ENCODE results near the gene SHANK2.

SHANK2 gene

DNA sequence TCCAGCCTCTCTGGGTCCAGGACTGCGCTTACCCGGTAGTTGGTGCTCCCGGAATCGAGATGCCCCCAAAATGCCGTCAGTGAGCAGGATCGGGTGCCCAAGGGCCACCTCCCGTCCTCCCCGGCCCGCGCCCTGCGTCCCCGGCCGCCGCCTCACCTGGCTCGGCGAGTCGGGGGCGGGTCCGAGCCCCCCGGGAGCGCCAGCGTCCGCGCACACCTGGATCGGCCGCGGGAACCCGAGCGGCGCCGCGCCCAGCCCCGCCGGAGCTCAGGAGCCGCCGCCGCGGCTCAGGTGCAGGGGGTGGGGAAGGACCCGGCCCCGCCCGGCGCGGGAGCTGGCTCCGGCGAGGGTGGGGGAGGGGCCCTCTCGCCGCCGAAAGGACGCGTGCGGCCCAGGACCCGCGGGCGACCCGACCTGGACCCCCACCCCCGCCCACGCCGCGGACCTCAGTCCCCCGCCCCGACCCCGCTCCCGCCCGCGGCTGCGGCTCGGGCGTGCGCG, at the start of gene SHANK2:
SHANK2 (minus strand) TSS at position 309 of the 501 bp plus-strand sequence. CDS start 105,251 bp downstream, outside the sequence.
- DNase-seq (ENCODE audit: low spot score) = peak; percentile 34

DNA sequence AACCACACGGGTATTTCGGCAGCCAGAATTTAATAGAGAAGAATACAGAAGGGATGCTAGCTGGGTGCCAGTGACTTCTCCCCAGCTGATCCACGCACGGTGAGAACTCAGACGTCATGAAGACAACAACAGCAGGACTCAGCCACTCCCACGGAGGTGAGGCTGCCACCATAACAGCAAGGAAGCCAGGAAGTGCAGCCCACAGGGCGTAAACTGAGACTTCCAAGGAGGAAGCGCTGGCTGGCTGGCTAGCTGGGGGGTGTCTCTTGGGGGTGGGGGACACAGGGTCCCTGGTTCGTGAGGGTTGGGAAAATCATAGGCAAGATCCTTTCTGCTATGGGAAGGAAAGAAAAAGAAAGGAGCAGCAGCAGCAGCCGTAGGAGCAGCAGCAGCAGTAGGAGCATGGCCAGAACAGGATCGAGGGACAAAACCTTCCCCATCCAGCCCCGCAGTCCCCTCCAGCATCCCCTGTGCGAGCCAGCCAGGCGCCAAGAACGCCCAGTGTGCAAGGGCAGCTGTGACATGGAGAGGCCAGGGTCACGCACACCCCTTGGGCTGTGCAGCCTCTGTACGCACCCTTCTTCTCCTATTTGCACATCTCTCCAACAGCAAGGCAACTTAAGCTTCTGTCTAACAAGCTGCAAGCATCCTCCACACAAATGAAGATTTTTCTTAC, 49.6 kb upstream of the SHANK2 start:
- DNase-seq (ENCODE audit: low spot score) = peak; percentile 6

DNA sequence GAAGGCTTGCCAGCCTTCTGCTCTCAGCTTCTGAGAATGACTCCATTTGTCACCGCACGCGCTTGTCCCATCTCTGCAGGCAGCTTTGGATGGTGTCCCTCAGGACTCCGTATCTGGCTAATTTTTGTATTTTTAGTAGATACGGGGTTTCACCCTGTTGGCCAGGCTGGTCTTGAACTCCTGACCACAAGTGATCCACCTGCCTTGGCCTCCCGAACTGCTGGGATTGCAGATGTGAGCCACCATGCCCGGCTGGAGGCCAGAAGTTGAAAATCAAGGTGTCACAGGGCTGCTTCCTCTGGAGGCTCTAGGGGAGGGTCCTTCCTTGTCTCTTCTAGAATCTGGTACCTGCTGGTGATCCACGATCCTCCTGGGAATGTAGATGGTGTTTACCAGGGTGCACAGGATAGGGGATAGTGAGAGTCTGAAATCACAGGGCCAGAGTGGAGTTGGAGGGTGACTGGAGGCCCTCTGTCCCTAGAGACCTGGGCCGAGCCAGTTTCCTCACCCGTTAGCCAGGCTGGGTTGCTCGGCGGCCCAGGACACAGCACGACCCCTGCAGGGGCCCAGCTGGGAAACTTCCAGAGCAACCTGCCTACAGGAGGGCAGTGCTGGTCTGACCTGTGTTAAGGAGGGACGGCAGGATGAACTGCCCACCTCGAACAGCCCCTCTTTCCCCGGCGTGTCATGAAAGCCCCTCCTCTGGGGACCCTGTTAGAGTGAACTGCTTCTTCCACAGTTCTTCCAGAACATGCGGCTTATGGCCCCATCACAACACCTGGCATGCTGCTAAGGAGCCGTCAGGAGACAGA, 48.9 kb upstream of the SHANK2 start:
- DNase-seq (ENCODE audit: low spot score) = peak; percentile 2

DNA sequence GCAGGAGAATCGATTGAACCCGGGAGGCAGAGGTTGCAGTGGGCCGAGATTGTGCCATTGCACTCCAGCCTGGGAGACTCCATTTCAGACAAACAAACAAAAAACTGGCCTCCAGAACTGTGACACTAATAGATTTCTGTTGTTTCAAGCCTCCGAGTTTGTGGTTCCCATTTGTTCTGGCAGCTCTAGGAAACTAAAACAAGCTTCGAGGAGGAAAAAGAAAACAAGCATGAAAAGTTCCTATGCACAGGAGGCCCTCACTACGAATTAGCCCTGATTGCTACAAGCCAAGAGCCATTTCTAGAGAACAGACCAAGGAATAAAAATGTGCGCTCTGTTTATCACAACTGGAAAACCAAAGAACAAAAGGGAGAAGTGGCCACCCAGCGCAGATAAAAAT, 47.8 kb upstream of the SHANK2 start:
- DNase-seq (ENCODE audit: low spot score) = peak; percentile 51

DNA sequence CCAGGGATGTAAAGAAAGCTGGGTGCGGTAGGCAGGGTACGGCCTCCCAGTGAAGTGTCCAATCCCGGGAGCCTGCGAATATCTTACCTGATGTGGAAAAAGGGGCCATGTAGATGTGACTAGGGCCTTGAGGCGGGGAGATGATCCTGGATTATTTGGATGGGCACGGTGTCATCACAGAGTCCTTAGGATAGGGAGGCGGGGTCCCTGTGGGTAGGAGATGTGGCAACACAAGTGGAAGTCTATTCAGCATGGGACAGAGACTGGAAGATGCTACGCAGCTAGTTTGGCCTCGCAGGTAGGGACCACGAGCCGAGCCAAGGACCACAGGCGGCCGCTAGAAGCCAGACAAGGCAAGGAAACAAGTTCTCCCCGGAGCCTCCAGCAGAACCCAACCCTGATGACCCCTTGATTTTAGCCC, 46.4 kb upstream of the SHANK2 start:
- no peak for DNase-seq (ENCODE audit: low spot score)

DNA sequence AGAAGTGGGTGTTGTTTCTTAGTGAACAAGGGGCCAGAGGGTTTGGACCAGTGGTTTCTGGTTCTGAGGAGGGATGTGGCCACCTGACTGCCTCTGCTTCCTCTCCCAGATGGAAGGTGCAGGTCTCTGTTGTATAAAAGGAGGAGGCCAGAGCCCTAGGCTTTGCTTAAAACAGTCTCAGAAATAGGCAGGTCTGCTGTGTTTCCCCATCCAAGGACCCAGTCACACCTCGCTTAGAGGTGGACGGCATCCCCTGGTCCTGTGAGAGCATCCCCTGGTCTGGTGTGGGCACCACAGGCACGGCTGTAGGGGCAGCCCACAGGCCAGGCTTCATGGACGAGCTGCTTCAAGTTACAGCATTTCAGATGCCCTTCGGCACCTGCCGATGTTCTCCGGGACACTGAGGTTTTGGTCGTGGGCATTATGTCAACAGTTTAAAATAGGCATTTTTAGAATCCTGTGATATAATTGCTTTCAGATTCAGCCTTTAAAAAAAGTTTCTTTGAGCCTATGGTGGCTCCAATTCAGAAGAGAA, 45.7 kb upstream of the SHANK2 start:
- DNase-seq (ENCODE audit: low spot score) = no peak

DNA sequence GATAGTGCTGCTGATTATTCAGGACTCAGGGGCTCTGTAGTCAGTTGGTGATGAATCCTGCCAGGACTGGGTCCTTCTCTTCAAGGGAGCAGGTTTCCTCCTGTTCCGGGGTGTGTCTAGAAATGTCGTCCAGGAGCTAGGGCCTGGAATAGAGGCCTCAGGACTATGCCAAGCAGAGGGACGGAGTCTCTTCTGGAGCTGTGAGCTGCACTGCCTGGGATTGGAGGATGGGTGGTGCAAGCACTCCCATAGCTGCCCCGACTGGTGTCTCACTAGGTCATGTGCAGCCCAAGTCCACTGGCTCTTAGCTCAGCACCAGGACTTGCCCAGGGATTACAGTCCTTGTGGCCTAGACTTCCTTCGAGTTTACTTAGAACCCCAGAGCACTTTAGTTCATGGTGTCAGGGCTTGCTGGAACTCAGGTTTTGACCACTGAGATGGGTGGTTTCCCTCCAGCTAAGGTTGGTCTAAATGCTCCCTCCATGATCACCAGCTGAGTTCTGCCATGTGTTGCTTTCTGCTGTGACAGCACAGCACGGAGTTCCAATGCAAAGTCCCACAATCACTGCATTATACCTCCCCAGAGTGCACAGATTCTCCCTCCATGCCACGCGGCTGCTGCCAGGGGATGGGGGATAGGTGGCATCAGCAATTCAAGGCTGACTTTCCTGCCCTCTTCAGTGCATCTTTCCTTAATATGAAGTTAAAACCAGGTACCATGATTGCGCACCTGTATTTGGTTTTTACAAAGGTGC, 42.6 kb upstream of the SHANK2 start:
- no peak for DNase-seq (ENCODE audit: low spot score)

DNA sequence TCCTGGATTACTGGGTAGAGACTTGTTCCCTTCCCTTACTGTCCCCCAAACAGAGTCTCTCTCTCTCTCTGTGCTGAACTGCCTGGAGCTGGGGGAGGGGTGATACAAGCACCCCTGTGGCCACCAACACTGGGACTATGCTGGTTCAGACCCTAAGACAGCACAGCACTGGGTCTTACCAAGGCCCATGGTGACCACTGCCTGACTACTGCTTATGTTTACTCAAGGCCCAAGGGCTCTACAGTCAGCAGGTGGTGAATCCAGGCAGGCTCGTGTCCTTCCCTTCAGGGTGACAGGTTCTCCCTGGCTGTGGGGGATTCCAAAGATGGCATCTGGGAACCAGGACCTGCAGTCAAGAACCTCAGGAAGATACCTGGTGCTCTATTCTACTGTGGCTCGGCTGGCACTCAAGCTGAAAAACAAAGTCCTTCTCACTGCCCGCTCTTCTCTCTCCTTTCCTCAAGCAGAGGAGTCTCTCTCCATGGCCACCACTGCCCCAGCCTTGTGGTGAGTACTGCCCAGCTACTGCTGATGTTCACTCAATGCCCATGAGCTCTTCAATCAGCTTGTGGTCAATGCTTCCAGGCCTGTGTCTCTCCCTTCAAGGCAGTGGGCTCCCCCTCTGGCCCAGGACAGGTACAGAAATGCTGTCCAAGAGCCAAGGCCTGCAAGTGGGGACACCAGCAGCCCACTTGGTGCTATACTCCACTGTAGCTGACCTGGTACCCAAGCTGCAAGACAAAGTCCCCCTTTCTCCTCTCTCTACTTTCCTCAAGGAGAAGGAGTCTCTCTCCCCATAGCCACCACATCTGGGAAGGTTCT, 41.8 kb upstream of the SHANK2 start:
- no peak for DNase-seq (ENCODE audit: low spot score)

DNA sequence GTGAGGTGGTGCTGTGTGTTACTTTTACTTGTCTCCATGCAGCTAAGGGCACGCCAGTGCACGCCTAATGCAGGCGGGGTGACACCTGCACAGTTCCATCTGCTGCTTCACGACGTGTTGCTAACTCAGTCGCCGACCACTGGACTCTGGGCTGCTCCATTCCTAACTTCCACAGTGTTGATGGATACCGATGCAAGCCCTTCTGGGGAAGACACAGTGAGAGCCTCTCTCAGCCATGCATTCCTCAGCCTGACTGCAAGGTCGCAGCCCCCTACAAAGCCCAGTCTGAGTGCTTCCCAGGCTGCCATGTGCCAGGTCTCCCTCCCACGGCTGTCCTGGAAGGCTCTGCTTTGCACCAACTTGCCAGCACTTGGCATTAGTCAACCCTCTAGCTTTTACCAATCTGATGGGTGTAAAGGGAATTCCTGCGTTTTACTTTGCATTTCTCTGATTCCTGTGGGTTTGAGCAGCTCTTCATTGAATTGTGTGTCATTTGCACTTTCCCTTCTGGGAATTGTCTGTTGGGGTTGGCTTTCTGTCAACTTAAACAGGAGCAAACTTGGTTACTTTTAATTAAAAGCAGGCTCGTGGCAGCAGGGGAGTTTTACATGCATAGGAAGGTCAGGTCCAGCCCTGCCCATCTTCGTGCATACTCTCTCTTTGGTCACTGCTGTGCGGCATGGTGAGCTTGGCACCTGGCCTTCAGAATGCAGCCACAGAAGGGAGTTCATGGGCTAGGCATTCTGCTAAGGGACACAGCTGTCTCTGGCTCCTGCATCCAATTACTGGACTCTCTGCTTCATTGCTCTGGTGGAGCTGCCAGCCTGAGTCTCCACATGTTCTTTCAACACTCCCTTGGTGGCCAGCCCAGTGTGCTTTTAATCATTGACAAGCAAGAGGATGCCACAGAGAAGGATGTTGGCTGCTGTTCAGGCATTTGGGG, 34.6 kb upstream of the SHANK2 start:
- peak; percentile 76 for DNase-seq (ENCODE audit: low spot score)

DNA sequence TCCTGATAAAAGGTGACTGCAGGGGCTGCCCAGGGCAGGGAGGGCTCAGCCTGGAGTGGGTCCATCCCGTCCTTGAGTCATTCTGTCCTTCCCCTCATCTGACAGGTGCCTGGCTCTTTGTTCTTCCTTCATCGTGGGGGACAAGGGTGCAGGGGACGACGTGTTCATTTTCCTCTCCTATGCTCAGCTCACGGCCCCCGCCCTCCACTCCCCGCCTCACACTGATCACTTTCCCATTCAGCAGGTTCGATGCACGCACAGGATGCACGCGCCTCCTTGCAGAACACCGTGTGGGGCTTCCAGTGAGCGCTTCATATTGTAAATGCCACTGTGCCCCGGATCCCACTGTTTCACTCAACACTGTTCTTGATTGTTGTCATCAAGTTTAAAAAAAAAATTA, 32.7 kb upstream of the SHANK2 start:
- no peak for DNase-seq (ENCODE audit: low spot score)

DNA sequence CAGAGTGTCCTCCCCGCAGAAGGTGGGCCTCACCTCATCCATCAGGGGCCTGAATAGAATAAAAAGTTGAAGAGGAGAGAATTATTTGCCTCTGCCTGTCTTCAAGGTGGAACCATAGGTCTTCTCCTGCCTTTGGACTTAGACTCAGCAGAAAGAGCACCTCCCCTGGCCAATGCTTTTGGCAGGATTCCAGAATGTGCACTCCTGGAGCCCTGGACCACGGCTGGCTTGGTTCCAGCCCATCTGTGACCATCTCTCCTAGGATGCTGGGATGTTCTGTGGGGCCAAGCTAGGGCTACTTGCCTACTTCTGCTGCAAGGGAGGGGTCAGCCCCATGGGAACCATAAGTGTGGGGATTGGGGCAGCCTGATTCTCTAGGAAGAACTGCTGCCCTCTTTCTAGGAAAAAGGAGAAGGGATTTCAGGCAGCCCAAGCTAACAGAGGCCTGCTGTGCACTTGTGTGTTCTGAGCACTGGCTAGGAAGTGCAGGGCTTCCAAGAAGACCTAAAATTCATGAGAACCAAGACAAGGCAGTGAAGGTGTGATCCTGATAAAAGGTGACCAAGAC, 32.2 kb upstream of the SHANK2 start:
- DNase-seq (ENCODE audit: low spot score) = no peak

DNA sequence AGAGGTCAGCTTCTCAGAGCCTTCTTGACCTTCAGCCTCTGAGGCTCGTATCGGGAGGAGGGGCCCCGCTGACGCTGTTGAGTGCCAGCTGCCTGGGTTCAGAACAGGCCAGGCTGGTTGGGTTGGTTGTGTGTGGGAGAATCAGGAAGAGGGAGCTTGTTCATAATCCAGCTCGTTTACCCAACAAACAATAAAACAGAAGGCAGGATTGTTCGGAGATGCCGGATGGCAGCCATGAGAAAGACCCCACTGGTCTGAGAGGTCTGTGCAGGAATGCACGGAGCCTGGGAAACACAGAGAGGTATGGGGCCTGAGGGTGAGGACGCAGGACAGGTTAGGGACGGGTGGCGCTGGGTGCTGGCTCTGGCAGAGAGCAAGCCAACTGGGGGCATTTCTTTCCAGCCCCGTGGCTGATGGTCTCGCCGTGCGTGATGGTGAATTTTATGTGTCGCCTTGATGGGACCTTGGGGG, 31.6 kb upstream of the SHANK2 start:
- no peak for DNase-seq (ENCODE audit: low spot score)

DNA sequence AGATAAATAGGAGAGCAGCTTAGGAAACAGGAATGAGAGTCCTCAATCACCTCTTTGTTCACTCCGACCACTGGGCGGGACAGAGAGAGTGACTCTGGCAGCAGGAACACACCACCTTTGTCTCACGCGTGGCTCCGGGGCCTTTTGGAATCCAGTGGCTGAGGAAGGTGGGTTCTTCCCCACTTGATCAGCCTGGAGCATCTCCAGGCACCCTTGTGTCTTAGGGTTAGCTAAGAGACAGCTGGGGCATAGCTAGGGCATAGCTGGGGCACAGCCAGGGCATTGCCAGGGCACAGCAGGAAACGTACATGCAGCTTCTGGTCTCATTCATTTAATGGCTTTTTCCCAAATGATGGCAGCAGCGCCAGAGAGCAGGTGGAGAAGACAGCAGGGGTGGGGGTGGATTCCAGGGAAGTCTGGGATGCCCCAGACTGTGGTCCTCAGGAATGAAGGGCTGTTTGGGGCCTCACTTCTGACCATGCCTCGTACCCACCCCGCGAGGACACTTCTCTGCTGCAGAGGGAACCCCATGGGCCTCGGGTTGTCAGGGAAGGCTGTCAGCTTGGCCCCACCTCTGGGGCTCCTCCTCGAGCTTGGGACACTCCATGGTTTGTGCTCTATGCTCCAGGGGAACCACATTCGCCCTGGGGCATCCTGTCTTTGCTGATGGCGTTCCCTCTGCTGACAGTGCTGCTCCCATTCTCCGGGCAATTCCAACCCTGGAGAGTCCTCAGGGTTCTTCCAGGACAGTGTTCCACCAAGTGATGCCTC, 30.4 kb upstream of the SHANK2 start:
- DNase-seq (ENCODE audit: low spot score) = no peak

DNA sequence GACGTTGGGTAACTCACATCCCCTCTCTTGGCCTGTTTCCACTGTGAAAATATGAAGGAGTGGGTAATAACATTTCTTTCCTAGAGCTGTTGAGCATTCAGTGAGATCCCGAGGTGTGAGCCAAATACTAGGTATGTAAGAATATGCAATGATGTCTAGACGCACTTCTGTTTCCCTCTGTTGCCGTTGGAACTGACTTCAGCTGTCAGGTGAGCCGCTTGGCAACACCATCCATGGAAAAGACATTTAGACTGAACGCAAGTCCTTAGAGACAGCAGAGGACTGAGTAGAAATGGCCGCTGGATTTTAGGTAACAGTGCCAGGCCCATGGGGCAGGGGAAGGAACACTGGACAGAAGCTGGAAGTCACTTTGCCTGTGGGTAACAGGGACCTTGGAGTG, 29.5 kb upstream of the SHANK2 start:
- DNase-seq (ENCODE audit: low spot score) = no peak

DNA sequence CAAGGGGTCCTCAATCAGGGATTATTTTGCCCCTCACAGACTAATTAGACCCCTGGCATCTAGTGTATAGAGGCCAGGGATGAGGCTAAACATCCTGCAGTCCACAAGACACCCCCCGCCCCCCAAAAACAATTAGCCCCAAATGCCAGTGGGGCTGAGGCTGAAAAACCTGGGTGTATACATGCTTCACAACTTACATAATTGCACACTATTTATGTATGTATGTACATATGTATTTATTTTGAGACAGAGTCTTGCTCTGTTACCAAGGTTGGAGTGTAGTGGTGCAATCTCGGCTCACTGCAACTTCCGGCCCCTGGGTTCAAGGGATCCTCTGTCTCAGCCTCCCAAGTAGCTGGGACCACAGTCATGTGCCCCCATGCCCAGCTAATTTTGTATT, 28.8 kb upstream of the SHANK2 start:
- DNase-seq (ENCODE audit: low spot score) = no peak

DNA sequence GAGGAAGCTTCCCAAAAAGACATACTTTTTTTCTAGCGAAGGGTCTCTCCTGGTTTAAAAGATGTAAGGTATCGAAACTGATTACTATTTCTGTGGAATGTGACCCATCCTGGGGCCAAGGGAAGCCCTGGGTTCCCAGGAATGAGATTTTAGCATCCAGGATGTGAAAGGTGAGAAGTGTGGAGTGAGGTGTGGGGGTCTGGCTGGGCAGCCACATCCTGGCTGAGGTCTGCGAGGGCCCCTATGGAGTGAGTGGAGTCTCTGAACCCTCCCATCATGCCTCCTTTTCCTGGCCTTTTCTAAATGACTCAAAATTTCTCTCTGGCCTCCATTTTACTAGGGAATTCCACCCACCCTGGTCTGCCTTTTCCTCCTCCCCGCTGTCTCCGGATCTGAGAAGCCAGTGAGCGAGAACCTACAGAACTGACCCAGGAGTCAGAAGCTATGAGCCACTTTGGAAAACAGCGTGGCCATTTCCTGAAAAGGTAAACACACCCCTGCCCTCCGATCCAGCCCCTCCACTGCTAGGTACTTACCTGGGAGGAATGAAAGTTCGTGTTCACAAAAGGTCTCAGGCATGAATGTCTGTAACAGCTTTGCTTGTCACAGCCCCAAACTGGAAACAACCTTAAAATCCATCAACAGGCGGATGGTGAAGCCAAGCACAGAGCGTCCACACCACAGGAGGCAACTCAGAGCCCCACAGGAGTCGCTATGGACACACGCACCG, 27.7 kb upstream of the SHANK2 start:
- DNase-seq (ENCODE audit: low spot score) = no peak

DNA sequence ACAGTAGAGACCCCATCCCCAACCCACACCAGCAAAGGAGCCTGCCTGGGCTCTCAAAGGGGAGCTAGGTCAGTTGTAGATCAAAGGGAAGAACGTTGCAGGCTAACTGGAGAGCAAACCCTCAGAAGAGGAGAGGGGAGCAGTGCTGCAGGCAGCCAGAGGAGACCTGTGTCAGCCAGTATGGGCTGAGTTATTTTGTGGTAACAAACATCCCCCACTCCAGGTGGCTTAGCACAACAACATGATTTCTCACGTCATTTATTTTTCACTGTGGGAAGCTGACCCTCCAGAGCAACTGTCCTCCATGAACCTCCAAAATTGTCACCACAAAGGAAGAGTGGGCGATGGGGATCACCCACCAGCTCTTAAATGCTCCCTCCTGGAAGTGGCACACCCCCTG, 19.8 kb upstream of the SHANK2 start:
- no peak for DNase-seq (ENCODE audit: low spot score)
